ENCODE data around the gene NEK6. TPM values are rescaled to one million over a fixed set of nuclear protein-coding genes. Genes with fewer than 3 reads are reported as not detected.

The NEK6 gene
- total RNA-seq, 4 donors from 2014 or later, result 14.1 to 21.9 (median 15.1) TPM

DNA sequence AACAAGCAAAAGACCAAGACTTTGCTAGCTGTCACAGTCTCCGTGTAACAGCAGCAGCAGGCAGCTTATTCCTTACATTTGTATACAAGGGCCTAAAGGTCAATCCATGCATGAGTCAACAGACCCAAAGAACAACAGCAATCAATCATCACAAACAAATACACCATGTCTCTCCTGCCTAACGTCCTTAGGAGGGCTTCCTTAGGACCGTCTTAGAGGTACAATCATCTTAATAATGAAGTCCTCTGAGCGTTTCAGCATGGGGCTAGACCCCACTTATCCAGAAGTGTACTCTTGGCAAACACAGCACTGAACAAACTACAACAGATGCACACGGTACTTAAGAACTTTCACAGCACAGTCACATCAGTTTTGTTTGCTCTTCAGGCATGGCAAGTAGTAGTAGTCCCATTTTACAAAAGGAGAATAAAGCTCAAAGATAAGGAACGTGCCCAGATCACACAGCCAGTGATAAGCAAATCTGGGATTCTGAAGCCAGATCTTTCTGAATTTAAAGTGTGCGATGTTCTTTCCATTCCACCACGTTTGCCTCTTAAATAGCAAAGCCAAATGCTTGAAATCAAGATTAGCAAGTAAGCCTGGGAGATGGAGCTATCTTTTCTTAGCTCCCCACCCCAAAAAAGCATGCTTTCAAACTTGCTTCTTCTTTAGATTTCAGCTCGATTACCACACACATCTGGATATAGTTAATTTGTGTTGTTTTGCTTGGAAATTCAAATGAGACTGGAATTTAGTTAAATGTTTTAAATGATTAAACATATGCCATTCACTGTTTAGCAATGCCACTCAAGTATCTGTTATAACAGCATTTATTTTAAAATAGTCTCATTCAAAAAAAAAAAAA lies 133.3 kb downstream of the NEK6 start:
- intact Hi-C loops (cut with DNase I), result no loop called here
- WGBS, result 74% methylated on average over 9 of the region's 9 CpGs
- DNase-seq (ENCODE audit: extremely low spot score), result no peak

GRCh38 chr9:124392254-124392870 lies 134.6 kb downstream of the NEK6 start:
- intact Hi-C loops (cut with DNase I), result no loop called here
- Histone ChIP-seq H3K4me3 (no peak overlapping the region), H3K4me1 (peaks cover 47 to 65% (median 55%) of the 10 kb centered on the region in 4 donors), H3K36me3 (peaks cover 0 to 23% (median 13%) of the 10 kb centered on the region in 4 donors), H3K27ac (replicated peaks in 1 of 4) (no peak overlapping the region), H3K27me3 (no peaks in the 10 kb centered on the region), H3K9me3 (no peaks in the 10 kb centered on the region)
- DNase-seq (ENCODE audit: extremely low spot score), result no peak
- 78% methylated on average over 11 of the region's 12 CpGs for WGBS
- TF ChIP-seq EP300 (IDR thresholded peaks at IDR 0.05), result no peak
- TF ChIP-seq, protein P1, sequence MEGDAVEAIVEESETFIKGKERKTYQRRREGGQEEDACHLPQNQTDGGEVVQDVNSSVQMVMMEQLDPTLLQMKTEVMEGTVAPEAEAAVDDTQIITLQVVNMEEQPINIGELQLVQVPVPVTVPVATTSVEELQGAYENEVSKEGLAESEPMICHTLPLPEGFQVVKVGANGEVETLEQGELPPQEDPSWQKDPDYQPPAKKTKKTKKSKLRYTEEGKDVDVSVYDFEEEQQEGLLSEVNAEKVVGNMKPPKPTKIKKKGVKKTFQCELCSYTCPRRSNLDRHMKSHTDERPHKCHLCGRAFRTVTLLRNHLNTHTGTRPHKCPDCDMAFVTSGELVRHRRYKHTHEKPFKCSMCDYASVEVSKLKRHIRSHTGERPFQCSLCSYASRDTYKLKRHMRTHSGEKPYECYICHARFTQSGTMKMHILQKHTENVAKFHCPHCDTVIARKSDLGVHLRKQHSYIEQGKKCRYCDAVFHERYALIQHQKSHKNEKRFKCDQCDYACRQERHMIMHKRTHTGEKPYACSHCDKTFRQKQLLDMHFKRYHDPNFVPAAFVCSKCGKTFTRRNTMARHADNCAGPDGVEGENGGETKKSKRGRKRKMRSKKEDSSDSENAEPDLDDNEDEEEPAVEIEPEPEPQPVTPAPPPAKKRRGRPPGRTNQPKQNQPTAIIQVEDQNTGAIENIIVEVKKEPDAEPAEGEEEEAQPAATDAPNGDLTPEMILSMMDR (IDR thresholded peaks at IDR 0.05), result no peak
- TF ChIP-seq POLR2A (IDR thresholded peaks at IDR 0.05; ENCODE audit: low read depth), result no peak
- TF ChIP-seq POLR2AphosphoS5 (IDR thresholded peaks at IDR 0.05), result no peak

More for the DNA sequence above, 133.3 kb downstream of the NEK6 start:
- Histone ChIP-seq H3K4me3 (no peak overlapping the region), H3K9me3 (no peaks in the 10 kb centered on the region), H3K36me3 (peaks cover 0 to 14% (median 8%) of the 10 kb centered on the region in 4 donors), H3K4me1 (peaks cover 51 to 61% (median 56%) of the 10 kb centered on the region in 4 donors), H3K27me3 (no peaks in the 10 kb centered on the region), H3K27ac (replicated peaks in 1 of 4) (no peak overlapping the region)
- TF ChIP-seq, protein P1 (IDR thresholded peaks at IDR 0.05), result no peak
- TF ChIP-seq EP300 (IDR thresholded peaks at IDR 0.05) (no peak), POLR2A (IDR thresholded peaks at IDR 0.05; ENCODE audit: low read depth) (no peak), POLR2AphosphoS5 (IDR thresholded peaks at IDR 0.05) (no peak)

DNA sequence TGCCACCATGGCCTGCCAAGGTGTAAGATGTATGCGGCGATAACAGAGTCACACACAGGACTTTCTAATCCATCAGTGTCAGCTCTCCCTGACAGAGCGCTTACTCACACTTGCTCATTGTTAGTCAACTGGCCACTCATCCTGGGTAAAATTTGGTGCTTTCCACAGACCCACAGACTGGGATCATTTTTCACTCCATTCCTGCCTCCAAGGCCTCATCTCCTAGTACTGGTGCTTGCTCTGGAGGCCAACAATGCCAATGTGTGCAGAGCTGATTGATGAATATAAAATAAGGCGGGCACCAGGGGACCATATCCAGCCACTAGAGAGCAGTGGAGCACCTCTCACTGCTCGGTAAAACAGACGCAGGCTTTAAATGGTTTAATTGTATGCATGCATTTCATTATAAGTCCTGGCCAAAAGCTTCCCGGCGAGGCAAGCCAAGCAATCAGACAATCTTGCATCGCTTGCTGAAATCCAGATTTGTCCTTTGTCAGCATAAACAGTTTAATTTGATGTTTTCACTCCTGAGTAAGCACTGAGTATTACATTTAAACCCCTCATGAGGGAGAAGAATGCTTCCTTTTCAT lies 135.2 kb downstream of the NEK6 start:
- intact Hi-C loops (cut with DNase I), result no loop called here
- Histone ChIP-seq H3K36me3 (peaks cover 0 to 24% (median 13%) of the 10 kb centered on the region in 4 donors), H3K9me3 (no peaks in the 10 kb centered on the region), H3K27ac (replicated peaks in 1 of 4) (no peak overlapping the region), H3K27me3 (no peaks in the 10 kb centered on the region), H3K4me1 (peaks cover 46 to 65% (median 50%) of the 10 kb centered on the region in 4 donors), H3K4me3 (no peak overlapping the region)
- WGBS, result 44% methylated on average over 9 of the region's 9 CpGs
- TF ChIP-seq, protein P1 (IDR thresholded peaks at IDR 0.05), result peak in 2 of 3 experiments; percentile 19 to 43
- TF ChIP-seq EP300 (IDR thresholded peaks at IDR 0.05) (no peak), POLR2AphosphoS5 (IDR thresholded peaks at IDR 0.05) (no peak)
- no peak for DNase-seq (ENCODE audit: extremely low spot score)

GRCh38 chr9:124394167-124394566 lies 136.4 kb downstream of the NEK6 start:
- intact Hi-C loops (cut with DNase I), result no loop called here

More at GRCh38 chr9:124394167-124394566, 136.4 kb downstream of the NEK6 start:
- no peaks in the 10 kb centered on the region for H3K9me3 ChIP-seq
- WGBS, result 80% methylated on average over 2 of the region's 2 CpGs
- H3K4me1 ChIP-seq, result peaks cover 36 to 57% (median 42%) of the 10 kb centered on the region in 4 donors
- peaks cover 0 to 24% (median 13%) of the 10 kb centered on the region in 4 donors for H3K36me3 ChIP-seq
- TF ChIP-seq POLR2AphosphoS5 (IDR thresholded peaks at IDR 0.05) (no peak), EP300 (IDR thresholded peaks at IDR 0.05) (no peak), POLR2A (IDR thresholded peaks at IDR 0.05; ENCODE audit: low read depth) (no peak)
- TF ChIP-seq, protein P1 (IDR thresholded peaks at IDR 0.05), result no peak
- no peak for DNase-seq (ENCODE audit: extremely low spot score)
- H3K27ac ChIP-seq (replicated peaks in 1 of 4), result no peak overlapping the region
- H3K4me3 ChIP-seq, result no peak overlapping the region
- H3K27me3 ChIP-seq, result no peaks in the 10 kb centered on the region

Data from esophagus muscularis mucosa (tissue), 4 donors.